Fibroblast of skin of right quadriceps (primary cell): ENCODE data around the gene TPPP.
"Not testable (repeated sequence)": the region's sequence is repeated elsewhere in the genome, so short reads cannot be mapped to it uniquely, and the experiment has no call there.

ENCODE experiments used
- DNase-seq: peaks from one replicate; pipeline ENCODE4 v3.0.0-alpha.2; 2013

The TPPP gene

DNA sequence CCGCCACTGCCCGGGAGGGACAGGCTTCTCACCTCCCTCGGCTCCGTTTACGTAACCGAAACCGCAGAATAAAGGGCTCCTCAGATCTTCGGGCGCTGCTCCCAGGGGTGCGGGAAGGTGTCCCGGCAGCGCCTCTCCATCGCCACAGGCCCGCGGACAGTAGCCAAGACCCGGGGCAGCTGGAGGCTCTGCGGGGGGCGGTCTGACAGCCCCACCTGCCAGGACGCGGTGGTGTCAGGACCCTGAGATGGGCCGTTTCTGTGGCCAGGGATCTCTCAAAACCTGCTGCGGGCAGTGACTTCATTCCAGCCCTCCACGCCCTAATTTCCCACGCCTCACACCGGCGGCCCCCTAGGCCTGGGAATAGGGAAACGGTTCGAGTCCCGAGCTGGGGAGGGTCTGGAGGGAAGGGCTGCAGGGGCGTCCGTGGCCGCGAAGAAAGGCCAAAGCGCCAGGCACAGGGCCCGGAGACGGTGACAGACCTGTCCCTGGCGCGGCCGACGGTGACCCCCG, 567 bp downstream of the TPPP start:
- not testable (repeated sequence) for DNase-seq

DNA sequence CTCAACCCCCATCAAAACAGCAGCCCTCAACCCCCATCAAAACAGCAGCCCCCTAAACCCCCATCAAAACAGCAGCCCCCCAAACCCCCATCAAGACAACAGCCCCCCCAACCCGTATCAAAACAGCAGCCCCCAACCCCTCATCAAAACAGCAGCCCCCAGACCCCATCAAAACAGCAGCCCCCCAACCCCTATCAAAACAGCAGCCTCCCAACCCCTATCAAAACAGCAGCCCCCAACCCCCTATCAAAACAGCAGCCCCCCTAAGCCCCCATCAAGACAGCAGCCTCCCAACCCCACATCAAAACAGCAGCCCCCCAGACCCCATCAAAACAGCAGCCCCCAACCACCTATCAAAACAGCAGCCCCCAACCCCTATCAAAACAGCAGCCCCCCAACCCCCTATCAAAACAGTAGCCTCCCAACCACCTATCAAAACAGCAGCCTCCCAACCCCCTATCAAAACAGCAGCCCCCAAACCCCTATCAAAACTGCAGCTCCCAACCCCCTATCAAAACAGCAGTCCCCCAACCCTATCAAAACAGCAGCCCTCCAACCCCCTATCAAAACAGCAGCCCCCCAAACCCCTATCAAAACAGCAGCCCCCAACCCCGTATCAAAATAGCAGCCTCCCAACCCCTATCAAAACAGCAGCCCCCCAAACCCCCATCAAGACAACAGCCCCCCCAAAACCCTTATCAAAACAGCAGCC, 1.2 kb downstream of the TPPP start:
- DNase-seq, result no peak

DNA sequence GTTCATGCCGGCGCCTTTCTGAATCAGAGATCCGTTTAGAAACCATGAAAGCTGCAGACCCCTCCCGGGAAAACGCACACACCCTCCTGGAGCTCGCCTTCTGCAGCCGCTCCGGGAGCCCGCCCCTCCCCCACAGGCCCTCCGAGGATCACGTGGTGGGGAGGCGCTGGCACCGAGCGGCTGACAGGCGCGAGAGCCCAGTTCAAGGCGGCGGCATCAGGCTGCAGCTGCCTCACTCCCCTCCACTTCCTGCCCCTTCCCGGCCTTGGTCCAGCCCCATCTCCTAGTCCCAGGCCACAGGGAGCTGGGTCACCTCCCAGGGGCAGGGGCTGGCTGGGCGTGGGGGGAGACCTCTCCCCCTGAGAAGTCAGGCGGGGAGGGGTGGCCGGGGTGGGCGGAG, 2.1 kb downstream of the TPPP start:
- not testable (repeated sequence) for DNase-seq

- DNase-seq, result not testable (repeated sequence)
Measured at GRCh38 chr5:690293-690692, 2.9 kb downstream of the TPPP start.

DNA sequence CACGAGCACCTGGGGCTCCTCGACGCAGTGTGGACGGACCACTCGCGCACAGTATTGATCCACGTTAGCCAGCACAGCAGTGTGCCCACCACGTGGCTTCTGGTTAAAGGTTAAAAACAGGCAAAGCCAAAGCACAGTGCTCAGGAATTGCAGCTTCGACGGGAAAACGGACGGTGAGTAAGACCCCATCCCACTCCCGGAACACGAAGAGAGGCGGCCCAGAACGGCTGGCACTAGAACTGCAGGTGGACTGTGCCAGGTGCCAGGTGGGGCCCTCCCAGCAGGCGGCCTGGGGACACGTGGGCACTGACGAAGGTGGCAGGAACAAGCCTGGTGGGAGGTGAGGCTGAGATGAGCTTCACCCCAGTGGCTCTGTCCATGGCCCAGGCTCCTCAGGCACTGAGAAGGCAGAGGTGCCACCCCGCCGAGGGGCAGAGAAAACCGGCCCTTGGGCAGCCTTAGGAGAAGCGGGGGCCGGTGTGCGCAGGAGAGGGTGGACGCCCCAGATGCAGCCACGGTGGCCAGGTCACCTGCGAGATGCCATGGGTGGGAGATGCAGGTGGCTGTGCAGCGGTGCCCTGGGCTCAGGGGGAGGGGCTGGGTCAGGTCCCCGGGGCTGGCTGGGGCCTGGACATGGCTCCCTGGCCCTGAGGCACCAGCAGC, 4.7 kb downstream of the TPPP start:
- DNase-seq, result not testable (repeated sequence)

GRCh38 chr5:686936-687335, 6.2 kb downstream of the TPPP start:
- not testable (repeated sequence) for DNase-seq

GRCh38 chr5:686172-686523, 7.0 kb downstream of the TPPP start:
- not testable (repeated sequence) for DNase-seq

GRCh38 chr5:685262-686171, 7.6 kb downstream of the TPPP start:
- DNase-seq, result no peak

DNA sequence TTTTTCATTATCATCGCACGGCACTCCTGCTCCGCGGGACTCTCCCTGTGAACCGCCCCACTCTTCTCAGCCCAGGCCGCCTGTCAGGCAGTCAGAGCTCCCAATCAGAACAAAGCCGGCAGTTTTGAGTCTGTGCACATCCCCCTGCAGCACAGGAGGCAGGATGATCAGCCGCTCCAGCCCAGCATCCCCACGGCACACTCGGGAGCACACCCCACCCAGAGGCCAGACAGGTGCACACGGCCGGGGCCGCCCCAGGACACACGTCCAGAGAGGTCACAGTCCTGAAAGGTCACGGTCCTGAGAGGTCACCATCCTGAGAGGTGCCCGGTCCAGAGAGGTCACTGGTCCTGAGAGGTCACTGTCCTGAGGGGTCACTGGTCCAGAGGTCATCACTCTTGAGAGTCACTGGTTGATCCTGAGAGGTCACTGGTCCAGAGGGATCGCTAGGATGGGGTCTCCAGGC, 8.4 kb downstream of the TPPP start:
- no peak for DNase-seq

- DNase-seq, result no peak
Measured at GRCh38 chr5:683551-684481, 9.3 kb downstream of the TPPP start.

GRCh38 chr5:682651-683358, 10.3 kb downstream of the TPPP start:
- not testable (repeated sequence) for DNase-seq

DNA sequence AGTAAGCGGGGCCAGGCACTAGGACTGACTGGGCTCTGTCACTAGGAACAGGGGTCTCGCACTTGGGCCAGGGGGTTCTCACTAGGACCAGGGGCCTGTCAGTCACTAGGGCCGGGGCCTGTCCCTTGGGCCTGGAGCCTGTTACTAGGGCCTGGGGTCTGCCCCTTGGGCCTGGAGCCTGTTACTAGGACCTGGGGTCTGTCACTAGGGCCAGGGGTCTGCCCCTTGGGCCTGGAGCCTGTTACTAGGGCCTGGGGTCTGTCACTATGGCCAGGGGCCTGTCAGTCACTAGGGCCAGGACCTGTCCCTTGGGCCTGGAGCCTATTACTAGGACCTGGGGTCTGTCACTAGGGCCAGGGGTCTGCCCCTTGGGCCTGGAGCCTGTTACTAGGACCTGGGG, 10.9 kb downstream of the TPPP start:
- not testable (repeated sequence) for DNase-seq

GRCh38 chr5:681317-682191, 11.6 kb downstream of the TPPP start:
- DNase-seq, result not testable (repeated sequence)

GRCh38 chr5:680836-681235, 12.3 kb downstream of the TPPP start:
- not testable (repeated sequence) for DNase-seq

DNA sequence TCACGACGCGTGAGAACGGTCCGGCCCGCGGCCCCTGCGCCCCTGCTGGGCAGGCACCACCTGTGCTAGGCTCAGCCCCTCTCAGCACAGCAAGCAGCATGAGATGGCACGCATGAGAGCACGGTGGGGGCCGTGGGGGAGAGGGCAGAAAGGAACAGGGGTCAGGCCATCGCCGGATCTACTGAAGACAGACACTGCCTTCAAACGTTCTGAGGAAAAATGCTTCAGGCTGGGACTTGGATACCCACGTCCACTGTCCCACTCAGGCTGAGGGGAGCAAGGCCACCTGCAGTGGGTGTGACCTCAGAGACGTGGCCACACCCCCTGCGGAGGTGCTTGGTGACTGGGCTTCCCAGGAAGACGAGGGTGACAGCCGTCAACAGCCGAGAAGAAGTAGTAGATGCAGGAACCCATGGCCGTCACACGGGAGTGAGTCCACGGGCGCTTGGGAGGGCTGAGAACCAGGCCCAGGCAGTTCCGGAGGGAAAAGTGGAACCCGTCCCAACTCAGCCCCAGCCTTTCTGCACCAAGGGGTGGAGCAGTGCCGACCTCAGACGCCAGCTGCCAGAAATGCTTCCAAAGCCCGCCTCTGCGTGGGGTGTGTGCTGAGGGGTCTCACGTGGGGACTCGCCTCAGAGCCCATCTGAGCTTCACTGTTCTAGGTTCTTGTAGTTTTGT, 12.9 kb downstream of the TPPP start:
- not testable (repeated sequence) for DNase-seq

- not testable (repeated sequence) for DNase-seq
Measured at GRCh38 chr5:679166-679895, 13.8 kb downstream of the TPPP start.

- DNase-seq, result not testable (repeated sequence)
Measured at GRCh38 chr5:678521-678920, 14.6 kb downstream of the TPPP start.

DNA sequence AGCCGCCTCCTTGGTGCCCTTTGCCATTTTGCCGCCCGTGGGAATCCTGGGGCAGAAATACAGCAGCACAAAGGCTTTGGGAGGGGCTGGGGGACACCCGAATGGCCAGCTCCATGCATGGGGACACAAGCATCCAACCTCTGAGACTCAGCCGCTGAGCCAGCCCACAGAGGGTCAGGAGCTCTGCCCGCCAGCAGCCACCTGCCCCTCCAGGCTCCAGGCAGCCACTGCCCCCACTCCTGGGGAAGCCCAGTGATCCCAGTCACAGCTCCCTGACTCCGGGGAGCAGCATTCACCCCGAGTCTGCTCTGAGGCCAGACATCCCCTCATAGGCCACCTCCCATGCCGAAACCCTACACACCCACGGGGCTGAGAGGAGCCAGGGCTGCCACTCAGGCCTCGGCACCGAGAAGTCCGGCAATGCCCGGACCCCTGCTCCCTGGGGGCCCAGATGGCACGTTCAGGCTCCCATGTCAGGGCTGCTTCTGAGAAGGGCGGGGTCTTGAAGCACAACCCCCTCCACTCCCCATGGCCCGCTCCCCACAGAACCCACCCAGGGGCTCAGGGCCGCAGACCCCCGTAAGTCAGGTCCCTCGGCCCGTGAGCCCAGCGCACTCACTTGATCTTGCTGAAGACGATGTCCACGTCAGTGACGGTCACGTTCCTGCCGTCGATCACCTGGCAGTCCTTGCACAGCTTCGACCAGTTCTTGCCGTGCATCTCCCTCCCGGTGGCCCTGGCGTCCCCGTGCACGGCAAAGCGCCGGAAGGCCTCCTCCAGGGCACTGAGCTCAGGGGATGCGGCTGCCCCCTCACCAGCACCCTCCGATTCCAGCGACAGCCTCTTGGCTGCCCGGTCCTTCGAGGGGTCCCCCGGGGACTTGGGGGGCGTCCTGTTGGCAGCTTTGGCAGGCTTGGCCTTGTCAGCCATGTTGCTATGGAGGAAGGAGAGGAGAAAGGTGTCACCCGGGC, 15.7 kb downstream of the TPPP start:
- no peak for DNase-seq
